Activated naive CD4-positive, alpha-beta T cell treated with anti-CD3 and anti-CD28 coated beads, Interleukin-2, amount 50 U/mL, for 16 hours (primary cell): ENCODE results near the gene WDR7.

Source experiments
- DNase-seq: peaks from one replicate; pipeline ENCODE4 v3.0.0-alpha.2; 2020

The WDR7 gene

DNA sequence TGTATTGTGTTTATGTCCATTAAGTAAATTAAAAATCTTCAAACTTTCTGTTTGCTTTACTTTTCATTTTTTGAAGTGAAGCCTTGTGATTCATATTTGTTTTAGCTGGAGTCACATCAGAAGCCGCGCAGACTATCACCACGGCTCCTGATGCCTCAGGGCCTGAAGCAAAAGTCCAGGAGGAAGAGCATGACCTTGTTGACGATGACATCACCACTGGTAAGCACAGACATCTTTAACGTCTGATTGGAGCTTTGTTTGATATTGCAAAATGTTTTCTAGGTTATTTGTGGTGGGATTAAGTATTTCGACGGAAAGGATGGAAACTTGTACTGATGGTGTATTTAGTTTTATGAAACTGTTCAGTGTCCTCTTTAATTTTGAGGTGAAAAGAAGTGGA, 164.8 kb downstream of the WDR7 start:
- no peak for DNase-seq

- no peak for DNase-seq
Measured at GRCh38 chr18:56823986-56824565, 172.9 kb downstream of the WDR7 start.

DNA sequence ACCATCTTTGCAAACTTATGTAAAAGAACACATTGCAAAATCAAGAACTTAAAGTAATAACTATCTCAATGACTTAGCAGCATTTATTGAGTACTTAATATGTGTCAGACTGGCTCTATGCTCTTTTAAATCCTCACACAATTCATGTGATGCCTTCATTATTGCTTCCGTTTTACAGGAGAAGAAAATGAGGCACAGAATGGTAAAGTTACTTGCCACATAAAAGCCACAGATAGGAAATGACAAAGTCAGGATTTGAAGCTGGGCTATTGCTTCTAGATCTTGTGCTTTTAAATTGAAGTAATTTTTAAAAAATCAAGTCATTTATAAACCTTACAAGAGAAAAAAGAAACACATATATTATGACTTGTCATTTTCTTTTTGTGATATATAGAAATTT, 174.2 kb downstream of the WDR7 start:
- DNase-seq = no peak

GRCh38 chr18:56825878-56826277, 174.7 kb downstream of the WDR7 start:
- DNase-seq = no peak

DNA sequence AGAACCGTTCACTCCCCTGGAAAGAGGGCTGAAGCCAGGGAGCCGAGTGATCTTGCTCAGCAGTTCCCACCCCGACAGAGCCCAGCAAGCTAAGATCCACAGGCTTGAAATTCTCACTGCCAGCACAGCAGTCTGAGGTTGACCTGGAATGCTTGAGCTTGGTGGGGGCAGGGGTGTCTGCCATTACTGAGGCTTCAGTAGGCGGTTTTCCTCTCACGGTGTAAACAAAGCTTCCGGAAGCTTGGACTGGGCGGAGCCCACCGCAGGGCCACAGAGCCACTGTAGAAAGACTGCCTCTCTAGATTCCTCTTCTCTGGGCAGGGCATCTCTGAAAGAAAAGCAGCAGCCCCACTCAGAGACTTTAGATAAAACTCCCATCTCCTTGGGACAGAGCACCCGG, 180.8 kb downstream of the WDR7 start:
- no peak for DNase-seq

GRCh38 chr18:56835331-56835730, 184.2 kb downstream of the WDR7 start:
- no peak for DNase-seq

DNA sequence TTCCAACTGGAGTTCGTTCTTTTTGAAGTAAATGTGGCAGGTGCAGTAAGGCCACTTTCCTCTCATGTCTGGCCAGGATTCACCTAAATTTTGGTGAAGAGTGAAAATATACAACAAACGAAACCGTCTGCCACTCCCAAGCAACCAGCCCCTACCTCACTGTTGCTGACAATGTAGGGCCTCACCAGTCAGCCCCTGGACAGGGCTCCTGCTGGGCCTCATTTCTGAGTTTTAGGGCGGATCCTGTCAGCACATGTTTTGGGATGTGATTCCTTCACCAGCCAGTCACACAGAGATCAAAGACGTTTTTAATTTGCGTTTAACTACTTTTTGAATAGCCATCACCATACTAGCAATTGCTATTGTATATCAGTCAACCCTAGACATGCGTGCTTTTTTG, 185.0 kb downstream of the WDR7 start:
- DNase-seq = no peak

GRCh38 chr18:56841836-56842235, 190.7 kb downstream of the WDR7 start:
- DNase-seq = no peak

- DNase-seq = no peak
Measured at GRCh38 chr18:56843241-56843640, 192.1 kb downstream of the WDR7 start.

GRCh38 chr18:56844556-56844955, 193.4 kb downstream of the WDR7 start:
- DNase-seq = no peak

DNA sequence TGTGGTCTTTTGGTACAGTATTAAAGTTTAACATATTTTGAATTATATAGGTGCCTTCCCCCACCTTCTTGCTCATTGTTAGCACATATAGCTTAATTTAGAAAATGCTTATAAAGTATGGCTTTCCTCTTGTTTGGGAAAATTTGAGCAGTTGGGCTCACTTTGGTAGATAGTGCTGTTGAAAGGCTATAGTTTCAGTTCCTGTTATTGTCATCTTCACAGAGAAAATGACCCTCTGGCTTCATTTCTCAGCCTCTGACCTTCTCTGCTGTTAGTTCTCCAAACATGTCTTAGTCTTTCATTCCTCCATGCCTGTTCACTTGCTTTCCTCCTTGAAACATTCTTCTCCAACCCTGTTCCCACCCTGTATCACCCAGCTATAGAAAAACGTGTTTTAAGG, 200.6 kb downstream of the WDR7 start:
- DNase-seq = no peak

GRCh38 chr18:56853961-56854360, 202.8 kb downstream of the WDR7 start:
- DNase-seq = no peak

- no peak for DNase-seq
Measured at GRCh38 chr18:56861244-56861643, 210.1 kb downstream of the WDR7 start.

DNA sequence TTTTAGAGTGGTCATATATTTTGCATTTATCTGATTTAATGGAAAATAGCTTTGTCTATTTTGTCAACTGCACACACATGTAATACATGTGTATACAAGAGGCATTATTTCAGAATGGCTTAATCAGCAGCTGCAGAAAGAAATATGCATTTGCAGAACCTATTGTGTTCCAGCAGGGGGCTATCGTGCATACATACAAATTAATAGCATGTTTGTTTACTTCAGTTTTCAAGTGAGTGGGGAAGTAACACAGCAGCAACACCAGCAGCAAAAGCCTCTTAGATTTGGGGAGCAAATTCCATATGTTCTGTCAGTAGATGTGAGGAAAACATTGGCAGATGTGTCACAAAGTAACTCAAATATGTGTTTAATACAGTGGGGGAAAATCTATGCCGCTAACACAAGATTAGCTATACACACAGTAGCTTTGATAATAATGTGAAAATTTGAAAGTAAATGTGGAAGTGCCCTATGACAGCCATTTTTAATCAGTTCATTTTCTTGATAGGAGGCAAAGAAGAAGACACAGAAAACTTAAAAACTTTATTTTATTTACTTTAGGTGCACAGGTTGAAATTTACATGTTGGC, 218.1 kb downstream of the WDR7 start:
- no peak for DNase-seq

DNA sequence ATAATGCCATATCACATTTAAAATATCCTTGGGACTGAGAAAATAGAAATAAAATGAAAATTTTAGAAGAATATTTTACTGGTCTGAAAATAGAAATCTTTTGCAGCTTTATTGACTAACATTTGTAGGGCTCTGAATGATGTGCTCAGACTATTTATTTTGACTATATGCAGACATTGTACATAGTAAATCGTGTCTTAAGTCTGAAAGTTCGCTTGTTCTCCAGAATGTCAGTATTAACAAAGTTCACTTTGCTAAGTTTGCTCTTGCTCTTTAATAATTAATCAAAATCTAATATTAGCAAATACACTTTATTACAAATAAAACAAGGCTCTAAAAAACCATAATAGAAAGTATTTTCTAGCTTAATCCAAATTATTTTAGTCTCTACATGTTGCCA, 219.8 kb downstream of the WDR7 start:
- no peak for DNase-seq

DNA sequence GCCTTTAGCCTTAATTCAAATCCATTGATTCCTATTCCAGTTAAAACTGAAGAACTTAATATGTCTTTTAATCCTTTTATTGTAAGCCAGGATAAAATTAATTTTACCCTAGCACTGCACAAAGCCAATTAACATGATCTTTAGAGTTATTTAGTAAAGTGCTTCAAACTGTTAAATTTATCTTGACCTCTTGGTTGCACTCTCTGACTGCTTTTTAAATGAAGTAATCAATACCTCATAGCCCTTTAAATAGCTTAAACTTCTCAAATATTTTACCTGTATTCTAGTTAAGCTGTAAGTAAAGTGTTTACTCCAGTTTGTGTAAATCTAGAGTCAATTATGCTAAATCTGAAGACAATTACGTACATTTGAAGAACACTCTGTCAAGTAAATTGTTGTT, 221.0 kb downstream of the WDR7 start:
- DNase-seq = no peak

- DNase-seq = no peak
Measured at GRCh38 chr18:56873441-56874140, 222.4 kb downstream of the WDR7 start.

GRCh38 chr18:56878711-56879110, 227.6 kb downstream of the WDR7 start:
- DNase-seq = no peak

DNA sequence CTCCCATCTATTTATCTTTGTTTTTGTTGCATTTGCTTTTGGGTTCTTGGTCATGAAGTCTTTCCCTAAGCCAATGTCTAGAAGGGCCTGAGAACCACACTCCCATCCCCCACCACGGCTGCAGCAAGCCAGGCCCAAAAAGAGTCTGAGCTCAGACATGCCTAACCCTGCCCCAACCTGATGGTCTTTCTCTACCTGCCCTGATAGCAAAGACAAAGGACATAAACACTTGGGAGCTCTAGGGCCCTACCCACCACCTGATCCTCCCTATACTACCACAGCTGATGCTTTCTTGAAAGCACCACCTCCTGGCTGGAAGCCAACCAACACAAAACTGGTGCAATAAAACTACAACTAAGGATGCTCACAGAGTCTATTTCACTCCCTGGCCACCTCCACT, 233.4 kb downstream of the WDR7 start:
- no peak for DNase-seq

GRCh38 chr18:56888978-56889377, 237.8 kb downstream of the WDR7 start:
- DNase-seq = no peak

GRCh38 chr18:56889621-56890020, 238.5 kb downstream of the WDR7 start:
- DNase-seq = no peak

- DNase-seq = no peak
Measured at GRCh38 chr18:56890632-56891031, 239.5 kb downstream of the WDR7 start.

- no peak for DNase-seq
Measured at GRCh38 chr18:56891116-56891515, 240.0 kb downstream of the WDR7 start.

GRCh38 chr18:56891870-56892269, 240.7 kb downstream of the WDR7 start:
- DNase-seq = no peak

DNA sequence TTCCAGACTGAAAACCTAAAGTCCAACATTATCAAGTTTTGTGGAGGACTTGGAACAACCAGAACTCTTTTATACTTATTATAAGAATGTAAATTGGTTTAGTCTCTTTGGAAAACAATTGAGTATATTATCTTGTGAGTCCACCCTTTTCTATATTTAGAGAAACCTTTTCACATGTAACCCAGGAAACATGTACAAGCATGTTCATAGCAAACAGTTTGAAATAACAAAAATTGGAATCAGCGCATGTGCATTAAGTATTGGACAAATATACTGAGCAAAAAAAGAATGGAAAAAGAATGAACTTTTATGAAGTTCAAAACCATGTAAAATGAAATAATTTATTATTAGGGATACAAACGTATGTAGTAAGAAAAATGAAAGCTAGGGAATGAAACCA, 246.0 kb downstream of the WDR7 start:
- DNase-seq = no peak
